Gastroesophageal sphincter (tissue), 3 donors: ENCODE data around the gene RAD51B.

ENCODE experiments used
- CTCF ChIP-seq, 4 experiments: fragments of 200-600 bp in 2 of 4; fragments of 450-650 bp in 2 of 4; sonication (generic) in 1 of 4; IDR thresholded peaks; one replicate each; pipeline ENCODE4 v1.5.1; 2017 to 2019; ENCODE audit warnings: antibody characterized with exemption in 4 of 4, mild to moderate bottlenecking in 2 of 4, moderate library complexity in 2 of 4
- EP300 ChIP-seq: sonication (generic); formaldehyde crosslinking; IDR thresholded peaks from one replicate; pipeline ENCODE4 v1.6.1; 2017; ENCODE audit warnings: antibody characterized with exemption, mild to moderate bottlenecking

GRCh38 chr14:67938071-67938470 lies 118.5 kb downstream of the RAD51B start:
- TF ChIP-seq CTCF (IDR thresholded peaks at IDR 0.05) = no peak
- no peak for TF ChIP-seq EP300
